HG03442 (cell line): ENCODE measurements around the gene GPR55.

ENCODE experiments used
- ATAC-seq: cut with Tn5 transposase; IDR thresholded peaks from one replicate; pipeline ENCODE4 v1.9.1; 2021; ENCODE audit warnings: mild to moderate bottlenecking, moderate library complexity; ENCODE audit not compliant: unreplicated experiment

The GPR55 gene

DNA sequence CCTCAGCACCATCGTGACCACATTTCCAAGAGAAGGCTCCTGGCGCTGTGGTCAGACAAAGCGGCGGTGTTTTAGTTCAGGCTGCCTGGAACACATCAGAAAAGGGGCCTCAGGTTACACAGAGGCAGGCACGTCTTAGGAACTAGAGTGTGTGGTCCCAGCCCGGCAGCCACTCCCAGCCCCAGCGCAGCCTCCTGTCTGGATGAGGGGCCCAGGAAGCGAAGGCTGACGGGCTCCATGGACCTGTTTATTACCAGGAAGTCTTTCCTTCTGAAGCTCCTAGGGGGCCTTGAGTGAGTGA, 10.0 kb upstream of the GPR55 start:
- ATAC-seq = no peak

DNA sequence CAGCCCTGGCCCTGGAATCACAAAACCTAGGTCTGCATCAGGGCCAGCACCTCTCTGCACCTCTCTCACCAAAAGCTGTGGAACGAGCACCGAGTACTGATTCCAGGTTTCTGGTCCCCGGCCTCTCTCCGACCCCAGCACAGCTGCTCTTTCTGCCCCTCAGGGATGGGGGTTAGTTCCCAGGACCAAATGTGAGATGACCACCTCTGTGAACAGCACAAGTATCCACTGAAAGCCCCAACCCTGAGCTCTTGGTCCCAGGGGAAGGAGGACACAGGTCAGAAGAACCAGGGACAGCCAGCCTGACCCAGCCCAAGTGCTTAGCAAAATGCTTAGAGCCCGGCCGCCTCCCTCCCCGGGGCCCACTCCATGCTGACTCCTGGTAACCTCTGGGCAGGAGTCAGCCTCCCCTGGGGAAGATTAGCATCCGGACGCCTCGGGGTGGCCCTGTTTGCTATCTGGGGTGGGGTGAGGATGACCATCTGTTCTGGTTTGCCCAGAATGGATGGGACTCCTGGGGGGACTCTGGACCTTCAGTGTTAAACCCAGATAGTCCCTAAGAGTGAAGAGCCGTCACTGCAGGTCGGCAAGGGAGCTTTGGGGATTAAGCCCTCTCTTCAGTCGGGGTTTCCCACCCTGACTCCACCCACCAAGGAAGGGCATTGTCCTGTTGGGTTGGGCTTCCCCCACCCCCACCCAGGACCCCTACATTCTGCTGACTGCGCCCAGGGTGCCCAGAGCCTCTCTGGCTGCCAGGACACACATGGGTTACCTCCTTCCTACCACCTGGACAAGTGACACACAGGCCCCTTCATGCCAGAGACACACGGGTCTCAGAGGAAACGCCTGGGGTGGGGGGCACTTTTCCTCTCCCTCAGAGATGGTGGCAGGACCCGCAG, 9.4 kb upstream of the GPR55 start:
- ATAC-seq = no peak

GRCh38 chr2:230933521-230934180, 8.6 kb upstream of the GPR55 start:
- ATAC-seq = no peak

- no peak for ATAC-seq
Measured at GRCh38 chr2:230932556-230933511, 7.8 kb upstream of the GPR55 start.

- ATAC-seq = no peak
Measured at GRCh38 chr2:230931556-230932231, 6.7 kb upstream of the GPR55 start.

- no peak for ATAC-seq
Measured at GRCh38 chr2:230930928-230931555, 6.0 kb upstream of the GPR55 start.

DNA sequence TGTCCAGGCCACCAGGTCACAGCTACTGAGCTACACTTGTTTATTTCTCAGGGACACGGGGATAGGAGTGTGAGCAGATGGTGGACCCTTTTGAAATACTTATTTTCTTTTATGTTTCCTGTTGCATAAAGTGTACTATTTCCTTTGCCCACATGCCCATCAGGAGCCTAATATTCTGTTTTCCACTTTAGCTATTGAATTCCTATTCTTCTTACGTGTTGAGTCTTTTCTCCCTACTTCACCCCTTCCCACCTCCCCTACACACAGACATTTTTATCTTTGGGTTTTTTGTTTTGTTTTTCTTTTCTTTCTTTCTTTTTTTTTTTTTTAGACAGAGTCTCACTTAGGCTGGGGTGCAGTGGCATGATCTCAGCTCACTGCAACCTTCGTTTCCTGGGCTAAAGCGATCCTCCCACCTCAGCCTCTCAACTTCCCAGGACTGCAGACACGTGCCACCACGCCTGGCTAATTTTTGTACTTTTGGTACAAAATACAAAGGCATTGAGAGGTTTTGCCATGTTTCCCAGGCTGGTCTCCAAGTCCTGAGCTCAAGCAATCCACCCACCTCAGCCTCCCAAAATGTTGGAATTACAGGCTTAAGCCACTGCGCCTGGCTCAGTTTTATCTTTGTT, 5.2 kb upstream of the GPR55 start:
- no peak for ATAC-seq

DNA sequence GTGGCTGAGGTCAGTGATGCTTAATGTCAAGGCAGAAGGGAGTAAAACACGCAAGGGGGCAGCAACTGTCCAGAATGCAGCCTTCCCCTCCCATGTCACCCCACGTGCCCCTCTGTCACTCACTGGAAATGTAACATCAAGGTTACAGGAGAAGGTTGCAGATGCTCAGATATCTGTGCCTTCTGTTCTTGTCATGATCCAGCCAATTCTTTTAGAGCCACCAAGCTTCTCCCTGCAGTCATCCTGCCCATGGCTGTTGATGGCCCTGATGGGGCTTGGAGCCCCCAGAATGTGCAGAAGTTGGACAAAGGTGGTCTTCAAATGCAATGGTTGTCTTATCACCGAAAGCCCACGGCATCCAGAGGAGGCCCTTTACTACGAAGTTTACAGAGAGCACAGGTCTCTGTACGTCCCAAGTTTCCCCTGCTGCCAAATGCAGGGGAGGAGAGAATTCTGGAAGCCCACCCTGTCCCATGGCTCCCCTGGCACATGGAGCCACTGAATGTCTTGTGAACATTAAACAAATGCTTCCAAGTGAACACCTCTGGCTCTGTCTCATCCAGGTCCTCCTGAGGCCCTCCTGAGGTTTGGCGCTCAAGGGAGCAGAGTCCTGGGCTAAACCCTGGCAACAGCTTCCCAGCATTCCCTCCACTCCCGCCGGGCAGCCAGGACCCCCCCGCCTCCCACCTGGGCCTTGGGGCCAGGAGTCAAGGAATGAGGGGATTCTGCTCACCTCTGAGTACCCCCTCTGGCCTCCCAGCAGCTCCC, 4.5 kb upstream of the GPR55 start:
- no peak for ATAC-seq

DNA sequence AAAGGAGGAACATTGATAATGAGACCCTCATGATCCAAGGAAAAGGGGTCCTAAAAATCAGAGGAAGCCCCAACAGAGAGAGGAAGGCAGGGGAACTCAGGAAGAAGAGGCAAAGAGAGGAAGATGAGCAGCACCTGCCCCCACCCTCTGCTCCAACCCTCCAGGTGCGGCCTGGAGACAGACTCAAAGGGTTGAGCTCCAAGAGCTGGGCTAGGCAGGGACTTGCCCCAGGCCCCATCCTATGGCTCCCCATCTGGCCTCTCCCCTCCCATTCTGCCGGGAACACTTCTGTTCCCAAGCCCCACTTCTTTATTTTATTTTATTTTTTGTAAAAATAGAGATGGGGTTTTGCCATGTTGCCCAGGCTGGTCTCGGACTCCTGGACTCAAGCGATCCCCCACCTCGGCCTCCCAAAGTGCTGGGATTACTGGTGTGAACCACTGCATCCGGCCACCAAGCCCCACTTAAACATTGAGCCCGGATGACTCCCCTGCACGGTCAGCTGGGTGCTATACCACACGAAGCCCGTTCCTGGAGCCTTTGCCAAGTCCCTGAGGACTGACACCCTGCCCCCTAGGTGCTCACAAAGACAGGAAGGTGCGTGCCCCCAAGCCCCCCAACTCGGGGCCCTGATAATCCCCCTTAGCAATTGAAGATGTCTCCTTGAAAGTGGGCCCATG, 3.8 kb upstream of the GPR55 start:
- no peak for ATAC-seq

GRCh38 chr2:230927711-230928341, 2.8 kb upstream of the GPR55 start:
- no peak for ATAC-seq

DNA sequence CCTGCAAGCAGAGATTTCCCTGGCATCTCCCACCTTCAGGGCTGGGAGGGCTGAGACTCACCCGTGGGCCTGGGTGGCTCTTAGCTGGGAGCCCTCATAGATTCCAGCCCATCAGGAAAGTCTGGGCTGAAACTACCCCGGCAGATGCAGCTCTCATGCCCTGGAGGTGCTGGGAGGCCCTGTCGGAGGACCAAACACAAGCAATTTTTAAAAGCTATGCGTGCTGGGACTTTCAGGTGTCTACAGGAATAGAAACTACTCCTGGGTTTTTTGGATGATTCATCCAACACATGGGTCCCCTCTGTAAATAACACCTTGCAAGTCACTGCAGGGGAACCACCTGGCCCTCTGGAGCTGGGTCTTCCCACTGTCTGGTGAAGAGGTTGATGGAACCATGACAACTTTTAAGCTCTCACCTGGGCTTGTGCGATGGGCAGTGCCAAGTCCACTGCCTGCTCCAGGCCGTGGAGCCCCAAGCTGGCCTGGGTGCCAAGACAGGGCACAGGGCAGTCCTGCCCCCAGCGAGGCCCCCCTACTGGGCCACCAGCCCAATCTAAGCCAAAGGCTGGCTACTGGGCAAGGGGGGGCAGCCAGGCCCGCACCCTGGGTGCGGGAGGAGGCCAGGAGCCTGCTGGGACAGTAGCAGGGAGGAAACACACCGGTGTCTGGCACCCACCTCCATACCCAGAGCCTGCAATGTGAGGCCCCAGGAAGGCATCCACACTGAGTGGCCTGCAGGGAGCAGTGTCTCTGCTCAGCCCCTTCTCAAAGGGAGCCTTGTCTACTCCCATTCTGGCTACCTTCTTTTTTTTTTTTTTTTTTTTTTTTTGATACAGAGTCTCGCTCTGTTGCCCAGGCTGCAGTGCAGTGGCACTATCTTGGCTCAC, 1.1 kb upstream of the GPR55 start:
- peak; percentile 45 for ATAC-seq

DNA sequence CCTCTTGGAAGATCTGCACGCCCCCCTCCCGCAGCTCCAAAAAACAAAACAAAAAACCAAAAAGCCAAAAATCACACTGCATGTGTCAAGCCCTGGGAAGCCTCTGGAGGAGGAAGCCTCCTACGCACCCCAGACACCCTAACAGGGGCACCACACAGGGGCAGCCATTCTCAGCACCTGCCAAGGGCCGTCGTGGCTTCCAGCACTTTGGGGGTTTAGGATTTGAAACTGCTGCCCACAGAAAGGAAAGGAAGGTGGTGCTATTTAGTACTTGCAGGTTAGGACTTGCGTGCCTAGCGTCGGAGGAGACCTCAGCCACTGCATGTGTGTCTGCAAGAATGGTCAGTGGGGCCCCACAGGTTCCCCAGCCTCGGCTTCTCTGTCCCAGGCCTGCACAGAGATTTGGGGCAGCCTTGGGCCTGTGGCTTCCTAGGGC, 419 bp upstream of the GPR55 start:
- ATAC-seq = peak; percentile 22

DNA sequence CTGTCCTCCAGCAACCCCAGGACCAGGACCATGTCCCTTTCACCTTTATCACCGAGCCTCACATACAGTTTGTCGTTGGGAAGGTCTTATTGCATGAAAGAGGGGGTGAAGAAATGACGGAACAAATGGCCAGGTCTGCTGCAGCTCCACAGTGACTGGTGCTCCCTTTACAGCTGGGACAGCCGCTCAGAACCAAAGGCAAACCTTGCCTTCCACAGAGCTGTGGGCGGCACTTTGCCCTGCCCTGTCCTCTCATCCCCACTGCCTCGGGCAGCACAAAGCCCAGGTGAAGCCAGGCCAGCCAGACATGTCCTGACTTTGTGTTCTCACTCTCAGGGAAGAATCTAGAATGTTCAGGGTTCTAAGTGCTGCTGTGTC, 961 bp downstream of the GPR55 start:
- ATAC-seq = no peak

GRCh38 chr2:230922951-230923717, 1.9 kb downstream of the GPR55 start:
- ATAC-seq = no peak

DNA sequence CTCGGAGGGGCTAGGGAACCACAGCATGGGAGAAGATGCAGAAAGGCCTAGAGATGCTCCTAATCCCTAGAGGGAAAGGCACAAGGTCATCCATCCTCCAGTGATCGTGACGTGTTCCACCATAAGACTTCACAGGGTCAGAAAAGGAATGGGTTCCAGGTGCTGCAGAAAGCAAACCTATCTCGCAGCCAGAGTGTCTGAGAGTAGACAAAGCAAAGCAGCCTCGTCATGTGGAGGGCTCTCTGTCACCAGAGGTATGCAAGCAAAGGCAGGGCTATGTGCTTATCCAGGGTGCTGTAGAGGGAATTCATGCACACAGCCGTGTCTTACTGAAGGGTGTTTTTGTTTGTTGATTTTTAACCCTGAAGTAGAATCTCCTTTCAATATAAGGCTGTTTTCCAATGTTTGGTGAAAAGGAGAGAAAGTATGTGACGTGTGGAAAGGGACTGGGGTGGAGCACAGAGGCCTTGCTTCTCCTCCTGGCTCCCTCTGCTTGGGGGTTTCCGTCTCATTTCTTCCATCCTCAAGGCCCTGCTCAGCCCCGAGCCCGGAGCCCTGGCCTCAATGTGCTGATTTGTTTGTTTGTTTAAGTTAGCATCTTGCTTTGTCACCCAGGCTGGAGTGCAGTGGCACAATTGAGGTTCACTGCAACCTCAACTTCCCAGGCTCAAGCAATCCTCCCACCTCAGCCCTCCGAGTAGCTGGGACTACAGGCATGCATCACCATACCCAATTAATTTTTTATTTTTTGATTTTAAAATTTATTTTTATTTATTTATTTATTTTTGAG, 3.0 kb downstream of the GPR55 start:
- no peak for ATAC-seq

DNA sequence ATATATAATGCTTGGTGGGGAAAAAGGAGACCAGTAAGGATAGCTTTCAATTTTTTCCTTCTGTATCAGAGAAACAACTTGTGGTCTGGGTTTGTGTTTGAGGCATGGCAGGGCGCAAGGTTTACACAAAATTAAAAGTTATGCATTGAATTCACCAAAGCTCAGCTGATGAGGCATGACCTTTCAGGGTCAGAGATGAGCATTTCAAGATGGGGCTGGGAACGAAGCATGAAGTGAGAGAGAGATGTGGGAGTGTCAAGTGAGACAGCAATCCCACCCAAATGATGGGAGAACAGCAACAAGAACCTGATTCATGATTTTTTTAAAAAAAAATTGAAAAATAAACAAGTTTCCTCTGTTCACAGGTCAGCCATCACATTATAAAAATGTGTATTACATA, 4.9 kb downstream of the GPR55 start:
- ATAC-seq = no peak
